Measurements from ENCODE around the gene BAZ2B.

The BAZ2B gene

GRCh38 chr2:159468257-159468656 is 148.1 kb downstream of the BAZ2B start:
- TF ChIP-seq CTCF (IDR thresholded peaks at IDR 0.05; ENCODE audit: low read length) = no peak
- TF ChIP-seq EZH2 (IDR thresholded peaks at IDR 0.05; ENCODE audit: borderline replicate concordance, low read length) = no peak
- H3K9ac ChIP-seq (ENCODE audit: low read length) = no peak overlapping the region
- no peaks in the 10 kb centered on the region for H3F3A ChIP-seq (ENCODE audit: insufficient read depth, low read length)
- 0 out of 2 replicates have a peak, but pooled peaks cover 2% of the 10 kb centered on the region for H3K9me3 ChIP-seq (ENCODE audit: low read length)
- H4K20me1 ChIP-seq (ENCODE audit: insufficient read depth, low read length) = no peaks in the 10 kb centered on the region
- no peak overlapping the region for H3K4me3 ChIP-seq (ENCODE audit: low read depth, low read length, poor library complexity, severe bottlenecking)
- no peak overlapping the region for H3K27ac ChIP-seq (ENCODE audit: low read depth, low read length, poor library complexity, severe bottlenecking)
- no peaks in the 10 kb centered on the region for H3K4me1 ChIP-seq (ENCODE audit: insufficient read depth, low read length, severe bottlenecking)
- H3K36me3 ChIP-seq (ENCODE audit: insufficient read depth, low read length) = no peaks in the 10 kb centered on the region
- H3K79me2 ChIP-seq (ENCODE audit: insufficient read depth, low read length) = no peaks in the 10 kb centered on the region
- no peak overlapping the region for H2AFZ ChIP-seq (ENCODE audit: low read length)
- no peaks in the 10 kb centered on the region for H3K9me2 ChIP-seq (ENCODE audit: low read depth, low read length)
- H3K27me3 ChIP-seq (ENCODE audit: insufficient read depth, low read length) = no peaks in the 10 kb centered on the region
- H3K4me2 ChIP-seq (ENCODE audit: low read length) = no peak overlapping the region

GRCh38 chr2:159462961-159463360 is 153.4 kb downstream of the BAZ2B start:
- Histone ChIP-seq H3K79me2 (ENCODE audit: insufficient read depth, low read length) (no peaks in the 10 kb centered on the region), H3F3A (ENCODE audit: insufficient read depth, low read length) (no peaks in the 10 kb centered on the region), H3K9me2 (ENCODE audit: low read depth, low read length) (no peaks in the 10 kb centered on the region), H3K4me3 (ENCODE audit: low read depth, low read length, poor library complexity, severe bottlenecking) (no peak overlapping the region), H3K27me3 (ENCODE audit: insufficient read depth, low read length) (no peaks in the 10 kb centered on the region), H3K36me3 (ENCODE audit: insufficient read depth, low read length) (no peaks in the 10 kb centered on the region), H4K20me1 (ENCODE audit: insufficient read depth, low read length) (no peaks in the 10 kb centered on the region), H2AFZ (ENCODE audit: low read length) (no peak overlapping the region), H3K4me1 (ENCODE audit: insufficient read depth, low read length, severe bottlenecking) (no peaks in the 10 kb centered on the region), H3K9ac (ENCODE audit: low read length) (no peak overlapping the region), H3K9me3 (ENCODE audit: low read length) (no peaks in the 10 kb centered on the region), H3K4me2 (ENCODE audit: low read length) (no peak overlapping the region), H3K27ac (ENCODE audit: low read depth, low read length, poor library complexity, severe bottlenecking) (no peak overlapping the region)
- no peak for TF ChIP-seq CTCF (IDR thresholded peaks at IDR 0.05; ENCODE audit: low read length)
- no peak for TF ChIP-seq EZH2 (IDR thresholded peaks at IDR 0.05; ENCODE audit: borderline replicate concordance, low read length)

GRCh38 chr2:159462201-159462785 is 154.1 kb downstream of the BAZ2B start:
- H3K4me3 ChIP-seq (ENCODE audit: low read depth, low read length, poor library complexity, severe bottlenecking) = no peak overlapping the region
- no peaks in the 10 kb centered on the region for H3K27me3 ChIP-seq (ENCODE audit: insufficient read depth, low read length)
- TF ChIP-seq CTCF (IDR thresholded peaks at IDR 0.05; ENCODE audit: low read length) (no peak), EZH2 (IDR thresholded peaks at IDR 0.05; ENCODE audit: borderline replicate concordance, low read length) (no peak)
- H3K9ac ChIP-seq (ENCODE audit: low read length) = no peak overlapping the region
- H3F3A ChIP-seq (ENCODE audit: insufficient read depth, low read length) = no peaks in the 10 kb centered on the region
- no peak overlapping the region for H2AFZ ChIP-seq (ENCODE audit: low read length)
- no peaks in the 10 kb centered on the region for H3K36me3 ChIP-seq (ENCODE audit: insufficient read depth, low read length)
- H3K79me2 ChIP-seq (ENCODE audit: insufficient read depth, low read length) = no peaks in the 10 kb centered on the region
- H3K4me2 ChIP-seq (ENCODE audit: low read length) = no peak overlapping the region
- no peaks in the 10 kb centered on the region for H3K9me3 ChIP-seq (ENCODE audit: low read length)
- no peaks in the 10 kb centered on the region for H3K4me1 ChIP-seq (ENCODE audit: insufficient read depth, low read length, severe bottlenecking)
- H4K20me1 ChIP-seq (ENCODE audit: insufficient read depth, low read length) = no peaks in the 10 kb centered on the region
- no peak overlapping the region for H3K27ac ChIP-seq (ENCODE audit: low read depth, low read length, poor library complexity, severe bottlenecking)
- no peaks in the 10 kb centered on the region for H3K9me2 ChIP-seq (ENCODE audit: low read depth, low read length)
